ENCODE results near the gene GRIA4.

GRIA4 gene

DNA sequence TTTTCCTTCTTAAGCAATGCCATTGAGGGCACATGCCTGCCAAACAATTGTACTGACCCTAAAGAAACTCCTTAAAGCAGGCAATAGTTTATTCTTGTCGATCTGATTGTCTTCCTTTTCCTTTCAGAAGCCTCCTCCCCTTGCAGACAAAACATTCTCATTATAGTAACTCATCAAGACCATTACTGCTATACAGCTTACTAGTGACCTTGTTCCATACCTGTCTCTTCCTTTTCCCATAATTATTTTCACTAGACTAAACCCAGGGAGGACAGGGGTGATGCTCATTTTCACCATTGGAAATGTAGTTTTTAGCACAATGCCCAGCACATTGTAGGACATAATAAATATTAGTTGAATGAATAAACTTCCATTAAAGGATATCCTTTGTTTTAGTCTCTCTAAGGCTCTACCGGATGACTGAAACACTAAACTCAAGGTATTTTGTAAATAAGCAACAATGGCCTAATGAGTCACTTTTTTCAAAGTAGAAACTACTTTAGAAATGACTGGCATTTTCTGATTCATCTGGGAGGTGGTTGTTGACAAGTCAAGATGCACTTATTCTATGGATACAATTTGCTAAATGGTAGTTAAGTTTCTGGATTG is 421.4 kb downstream of the GRIA4 start:
- peaks cover 41% of the 10 kb centered on the region for H3K27me3 ChIP-seq (ENCODE audit: insufficient read depth, low read length, poor library complexity, severe bottlenecking)
- TF ChIP-seq EZH2phosphoT487 (IDR thresholded peaks at IDR 0.05; ENCODE audit: borderline replicate concordance), result no peak
- no peak for TF ChIP-seq CTCF (conservative IDR thresholded peaks at IDR 0.05; ENCODE audit: low read length)
- H3K36me3 ChIP-seq (ENCODE audit: insufficient read depth, low read length), result no peaks in the 10 kb centered on the region
- no peaks in the 10 kb centered on the region for H4K20me1 ChIP-seq (ENCODE audit: insufficient read depth, low read length, poor library complexity, severe bottlenecking)
- H3K4me3 ChIP-seq (ENCODE audit: low read length, poor library complexity, severe bottlenecking), result no peak overlapping the region
- no peak overlapping the region for H3K9ac ChIP-seq (ENCODE audit: low read depth, low read length, poor library complexity, severe bottlenecking)
- H3K4me2 ChIP-seq (ENCODE audit: low read depth, low read length, poor library complexity, severe bottlenecking), result no peak overlapping the region
- no peaks in the 10 kb centered on the region for H3F3A ChIP-seq (ENCODE audit: low read depth)
- H2AFZ ChIP-seq (ENCODE audit: low read length), result no peak overlapping the region
- no peaks in the 10 kb centered on the region for H3K9me2 ChIP-seq (replicated peaks; ENCODE audit: low read depth, low read length)
- no peaks in the 10 kb centered on the region for H3K79me2 ChIP-seq (ENCODE audit: insufficient read depth, low read length)
- no peaks in the 10 kb centered on the region for H3K9me3 ChIP-seq (ENCODE audit: insufficient read depth, low read depth, low read length)
- no peaks in the 10 kb centered on the region for H3K4me1 ChIP-seq (ENCODE audit: insufficient read depth, low read length, poor library complexity, severe bottlenecking)

Data from Loucy (cell line).